Neural cell (in vitro differentiated cells): ENCODE results near the gene FCHO2.

Source experiments
- CTCF ChIP-seq: fragments of 450-650 bp; IDR thresholded peaks from 2 replicates; pipeline ENCODE4 v1.5.1; 2014; ENCODE audit warnings: antibody characterized with exemption, mild to moderate bottlenecking, moderate library complexity; ENCODE audit not compliant: poor library complexity, severe bottlenecking
- EP300 ChIP-seq: fragments of 450-650 bp; conservative IDR thresholded peaks from 2 replicates; pipeline ENCODE4 v1.6.1; 2014; ENCODE audit warnings: antibody characterized with exemption, mild to moderate bottlenecking, moderate library complexity; ENCODE audit not compliant: poor library complexity, severe bottlenecking
- POLR2AphosphoS5 ChIP-seq: IDR thresholded peaks from 2 replicates; pipeline ENCODE4 v1.6.1; 2012

GRCh38 chr5:73115399-73116051 is 159.7 kb downstream of the FCHO2 start:
- TF ChIP-seq EP300 (no peak), CTCF (no peak), POLR2AphosphoS5 (no peak)
